H1 (cell line): ENCODE measurements around the gene SECTM1. TPM values are rescaled to one million over a fixed set of nuclear protein-coding genes. Genes with fewer than 3 reads are reported as not detected.
"Not testable (repeated sequence)": the region's sequence is repeated elsewhere in the genome, so short reads cannot be mapped to it uniquely, and the experiment has no call there.

Experiments used
- CTCF ChIA-PET: fragments of 300-600 bp; sonication (Branson Sonifier 250); formaldehyde crosslinking; loops from one replicate; lab custom pipeline; 2021; ENCODE audit not compliant: partially characterized antibody; lab: Charles Lee
- POLR2A ChIA-PET: fragments of 300-600 bp; sonication (Branson Sonifier 250); formaldehyde crosslinking; loops from one replicate; lab custom pipeline; 2021; ENCODE audit warnings: inconsistent platforms; ENCODE audit not compliant: partially characterized antibody; lab: Charles Lee
- DNase-seq, 2 experiments: peaks; one replicate each; pipeline versions ENCODE4 v3.0.0 to v3.0.0-alpha.2; 2010 to 2022; ENCODE audit warnings: low spot score in 2 of 2, low read depth in 1 of 2, mixed read lengths in 1 of 2
- FAIRE-seq: peaks from 2 replicates; lab custom pipeline; 2011; peaks lifted over from hg19 to GRCh38; lab: Jason Lieb, UNC
- H2AFZ ChIP-seq: 2 replicates; pipeline ENCODE4 v1.8.1; 2012; ENCODE audit warnings: low read length, inconsistent platforms
- H2AK5ac ChIP-seq: 2 replicates; pipeline ENCODE4 v1.6.1; 2013; ENCODE audit warnings: low read depth, low read length
- H2BK120ac ChIP-seq: replicated peaks from 2 replicates; pipeline ENCODE3; 2013; ENCODE audit warnings: low read depth, low read length, inconsistent platforms
- H2BK12ac ChIP-seq: 2 replicates; pipeline ENCODE4 v1.6.1; 2013; ENCODE audit warnings: low read depth, low read length
- H2BK15ac ChIP-seq: 2 replicates; pipeline ENCODE4 v1.6.1; 2013; ENCODE audit warnings: low read length
- H2BK20ac ChIP-seq: 2 replicates; pipeline ENCODE4 v1.6.1; 2013; ENCODE audit warnings: low read length
- H2BK5ac ChIP-seq: 2 replicates; pipeline ENCODE4 v1.6.1; 2013; ENCODE audit warnings: low read depth, low read length
- H3K14ac ChIP-seq: 2 replicates; pipeline ENCODE4 v1.6.1; 2013; ENCODE audit warnings: inconsistent platforms; ENCODE audit not compliant: insufficient read length
- H3K18ac ChIP-seq: 2 replicates; pipeline ENCODE4 v1.6.1; 2013; ENCODE audit warnings: low read length; ENCODE audit errors: extremely low read depth
- H3K23ac ChIP-seq: 2 replicates; pipeline ENCODE4 v1.6.1; 2013; ENCODE audit warnings: inconsistent platforms; ENCODE audit not compliant: insufficient read length
- H3K23me2 ChIP-seq: 2 replicates; pipeline ENCODE4 v1.6.1; 2013; ENCODE audit warnings: low read depth, low read length
- H3K27ac ChIP-seq: 2 replicates; pipeline ENCODE4 v1.6.1; 2011; ENCODE audit warnings: low read depth, low read length, inconsistent platforms
- H3K27me3 ChIP-seq, 4 experiments: replicated peaks in 1 of 4; 1 replicate in 1 of 4; 2 replicates in 3 of 4; pipeline versions ENCODE4 v1.6.1 to v1.8.1; 2011 to 2013; ENCODE audit warnings: low read length in 3 of 4, mild to moderate bottlenecking in 3 of 4, inconsistent platforms in 2 of 4, mixed read lengths in 2 of 4, moderate library complexity in 1 of 4; ENCODE audit not compliant: control insufficient read depth in 3 of 4, insufficient read depth in 3 of 4; ENCODE audit errors: extremely low read depth in 1 of 4
- H3K36me3 ChIP-seq, 4 experiments: 2 replicates each; pipeline versions ENCODE4 v1.6.1 to v1.8.1; 2011 to 2013; ENCODE audit warnings: mild to moderate bottlenecking in 4 of 4, low read length in 3 of 4, moderate library complexity in 2 of 4, control low read depth in 1 of 4, inconsistent platforms in 1 of 4; ENCODE audit not compliant: insufficient read depth in 4 of 4, control insufficient read depth in 2 of 4
- H3K4ac ChIP-seq: replicated peaks from 2 replicates; pipeline ENCODE3; 2013; ENCODE audit warnings: low read length, low read depth, mixed read lengths, inconsistent platforms; ENCODE audit not compliant: insufficient read length
- H3K4me1 ChIP-seq, 4 experiments: replicated peaks in 1 of 4; 1 replicate in 1 of 4; 2 replicates in 3 of 4; pipeline versions ENCODE4 v1.6.1 to v1.8.1; 2011 to 2013; ENCODE audit warnings: low read length in 3 of 4, inconsistent platforms in 2 of 4, mixed read lengths in 1 of 4; ENCODE audit not compliant: insufficient read depth in 4 of 4, control insufficient read depth in 3 of 4
- H3K4me2 ChIP-seq, 2 experiments: 2 replicates each; pipeline versions ENCODE4 v1.6.1 to v1.8.1; 2011 to 2013; ENCODE audit warnings: low read depth in 2 of 2, low read length in 2 of 2, control low read depth in 1 of 2, inconsistent platforms in 1 of 2, mild to moderate bottlenecking in 1 of 2; ENCODE audit not compliant: insufficient read depth in 1 of 2
- H3K4me3 ChIP-seq, 4 experiments: fragments of 200-600, 300-600 bp in 1 of 4; sonication (generic), shearing (Covaris generic), sonication (Bioruptor Twin) in 1 of 4; 2 replicates each; pipeline versions ENCODE4 v1.5.1 to v1.8.1; 2011 to 2016; ENCODE audit warnings: low read length in 4 of 4, low read depth in 3 of 4, control low read depth in 2 of 4, inconsistent platforms in 2 of 4, mild to moderate bottlenecking in 2 of 4, mixed read lengths in 1 of 4, moderate library complexity in 1 of 4; ENCODE audit not compliant: insufficient read depth in 2 of 4; ENCODE audit errors: extremely low read depth in 1 of 4
- H3K56ac ChIP-seq: replicated peaks from 2 replicates; pipeline ENCODE3; 2013; ENCODE audit warnings: low read depth, mild to moderate bottlenecking, mixed read lengths, low read length, inconsistent platforms; ENCODE audit not compliant: insufficient read length
- H3K79me1 ChIP-seq: 2 replicates; pipeline ENCODE4 v1.6.1; 2013; ENCODE audit warnings: low read depth, low read length, control low read depth
- H3K79me2 ChIP-seq, 2 experiments: 2 replicates each; pipeline versions ENCODE4 v1.6.1 to v1.8.1; 2012 to 2013; ENCODE audit warnings: low read length in 2 of 2, mild to moderate bottlenecking in 2 of 2, inconsistent platforms in 1 of 2; ENCODE audit not compliant: insufficient read depth in 2 of 2, control insufficient read depth in 1 of 2
- H3K9ac ChIP-seq, 4 experiments: replicated peaks in 1 of 4; 1 replicate in 1 of 4; 2 replicates in 3 of 4; pipeline versions ENCODE4 v1.6.1 to v1.8.1; 2011 to 2013; ENCODE audit warnings: low read depth in 3 of 4, low read length in 3 of 4, control low read depth in 2 of 4, mild to moderate bottlenecking in 2 of 4, moderate library complexity in 2 of 4, inconsistent platforms in 1 of 4; ENCODE audit errors: extremely low read depth in 1 of 4
- H3K9me3 ChIP-seq, 2 experiments: 2 replicates each; pipeline versions ENCODE4 v1.6.1 to v1.8.1; 2012 to 2013; ENCODE audit warnings: mild to moderate bottlenecking in 2 of 2, moderate library complexity in 2 of 2, control low read depth in 1 of 2, inconsistent platforms in 1 of 2, low read depth in 1 of 2, low read length in 1 of 2, mixed read lengths in 1 of 2; ENCODE audit not compliant: insufficient read depth in 2 of 2
- H4K20me1 ChIP-seq, 2 experiments: replicated peaks in 1 of 2; 2 replicates each; pipeline versions ENCODE3 to v1.8.1; 2011 to 2013; ENCODE audit warnings: inconsistent platforms in 2 of 2, low read length in 2 of 2, mild to moderate bottlenecking in 1 of 2; ENCODE audit not compliant: insufficient read depth in 2 of 2, control insufficient read depth in 1 of 2
- H4K5ac ChIP-seq: 2 replicates; pipeline ENCODE4 v1.6.1; 2013; ENCODE audit warnings: low read length, low read depth, mixed read lengths, inconsistent platforms; ENCODE audit not compliant: insufficient read length
- H4K8ac ChIP-seq: 2 replicates; pipeline ENCODE4 v1.8.0; 2013; ENCODE audit warnings: mild to moderate bottlenecking, moderate library complexity, low read length, inconsistent platforms; ENCODE audit not compliant: insufficient read depth; ENCODE audit errors: extremely low read depth
- H4K91ac ChIP-seq: replicated peaks from 2 replicates; pipeline ENCODE3; 2013; ENCODE audit warnings: low read length, mixed read lengths, inconsistent platforms; ENCODE audit not compliant: insufficient read length
- WGBS, 2 experiments: shearing (Covaris generic) in 1 of 2; methylation state at CpG; one replicate each; pipeline versions ENCODE4 v1.1.6 to v1.1.7; 2013 to 2015; ENCODE audit warnings: low lambda C conversion rate in 2 of 2, mixed read lengths in 2 of 2, inconsistent platforms in 1 of 2, low coverage in 1 of 2, missing lambda C conversion rate in 1 of 2; ENCODE audit not compliant: insufficient replicate concordance in 2 of 2, insufficient coverage in 1 of 2, insufficient read length in 1 of 2; ENCODE audit errors: extremely low coverage in 1 of 2, missing lambda C conversion rate in 1 of 2; 5-methylcytosine and 5-hydroxymethylcytosine counted together
- polyA plus RNA-seq, 7 experiments: library from polyadenylated mRNA; depleted of rRNA in 3 of 7; stranded (reverse) in 5 of 7; unstranded in 2 of 7; fragments of >200 nt in 5 of 7; fragments of 200-250 nt in 2 of 7; gene quantifications; 1 replicate in 5 of 7; 2 replicates in 1 of 7; 4 replicates in 1 of 7; pipeline versions ENCODE4 v1.2.1 to v1.2.3, GENCODE V29; 2011 to 2013; ENCODE audit warnings: missing spikeins in 2 of 7, mixed read lengths in 2 of 7
- total RNA-seq: library from RNA; stranded (reverse); fragmentation: NEBNext Ultra II Directional; extraction: Animal tissue kit (Norgen Biotek cat#: 25700); gene quantifications from 2 replicates; pipeline ENCODE4 v1.2.1, GENCODE V29; 2021

SECTM1 gene
- total and polyA plus RNA-seq, 2 of the 8 experiments (the other 6 are each of a cell fraction or from before 2014, with no cell fraction given), result 0.20 to 0.65 TPM

DNA sequence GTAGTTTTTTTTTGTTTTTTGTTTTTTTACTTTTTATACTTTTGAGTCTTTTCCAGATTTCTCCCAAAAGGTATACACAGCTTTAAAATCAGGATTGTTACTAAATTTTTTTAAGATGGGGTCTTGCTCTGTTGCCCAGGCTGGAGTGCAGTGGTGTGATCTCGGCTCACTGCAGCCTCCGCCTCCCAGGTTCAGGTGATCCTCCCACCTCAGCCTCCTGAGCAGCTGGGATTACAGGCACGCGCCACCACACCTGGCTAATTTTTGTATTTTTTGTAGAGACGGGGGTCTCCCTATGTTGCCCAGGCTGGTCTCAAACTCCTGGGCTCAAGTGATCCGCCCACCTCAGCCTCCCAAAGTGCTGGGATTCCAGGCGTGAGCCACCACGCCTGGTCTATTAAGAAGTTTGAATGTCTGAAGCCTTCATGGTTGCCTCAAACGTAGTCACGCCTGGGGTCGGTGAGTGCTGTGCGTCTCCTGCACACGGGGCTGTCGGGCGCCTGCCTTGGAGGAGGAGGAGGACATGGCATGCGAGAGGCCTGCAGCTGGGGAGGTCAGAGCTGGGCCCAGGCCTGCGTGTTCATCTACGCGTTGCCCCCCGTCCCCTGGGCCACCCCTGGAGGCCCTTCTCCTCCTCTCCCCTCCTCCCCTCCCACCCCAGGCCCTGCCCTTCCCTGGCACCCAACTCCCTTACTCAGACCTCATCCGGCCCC lies 48.8 kb upstream of the SECTM1 start:
- not testable (repeated sequence) for H3K14ac ChIP-seq, H2BK12ac ChIP-seq, H3K9me3 ChIP-seq, H4K91ac ChIP-seq, H3K56ac ChIP-seq, H4K20me1 ChIP-seq, H4K8ac ChIP-seq, H3K9ac ChIP-seq, H4K5ac ChIP-seq, H3K4me2 ChIP-seq, H3K36me3 ChIP-seq, H3K4me1 ChIP-seq, H3K79me1 ChIP-seq, H3K4ac ChIP-seq, H3K27ac ChIP-seq, H3K79me2 ChIP-seq, H3K23ac ChIP-seq, H3K18ac ChIP-seq, H3K23me2 ChIP-seq, DNase-seq, H2AFZ ChIP-seq, FAIRE-seq, H2BK5ac ChIP-seq, H2AK5ac ChIP-seq, H3K4me3 ChIP-seq, H2BK15ac ChIP-seq, H3K27me3 ChIP-seq, H2BK120ac ChIP-seq, H2BK20ac ChIP-seq
- ChIA-PET POLR2A (interaction anchor here (1.1 to 2.9 kb wide), 3 partner anchors 7 to 42 kb away, joined by 3 to 14 read pairs (median 3); no protein-coding TSS in a partner anchor), CTCF (interaction anchor here (1.1 kb wide), 1 partner anchor 32 kb away, joined by 3 read pairs; no protein-coding TSS in a partner anchor)
- WGBS, 2 experiments, result 75% methylated on average over 16 of the region's 21 CpGs; no CpG with 5 or more reads in 1 of the 2 experiments
